Measurements from ENCODE around the gene MED22.

Gene MED22

GRCh38 chr9:133356391-133357091 is 8.6 kb upstream of the MED22 start, which contains the start of the genes SURF1 and SURF2 (continued):
- TF ChIP-seq ZBTB7A (tag by site-specific recombination; IDR thresholded peaks at IDR 0.05; ENCODE audit: low read depth) (0 out of 2 replicates have a peak, but pooled peaks have one; percentile 59), ZNF514 (tag by site-specific recombination; IDR thresholded peaks at IDR 0.05) (no peak), KLF8 (tag by site-specific recombination; IDR thresholded peaks at IDR 0.05) (peak; percentile 85; the same call in 1 of the 2 replicates), ZFHX2 (tag by site-specific recombination; conservative IDR thresholded peaks at IDR 0.05) (peak; percentile 70), ZNF501 (tag by site-specific recombination; IDR thresholded peaks at IDR 0.05) (peak; percentile 64; the same call in 1 of the 2 replicates), GLI4 (tag by site-specific recombination; IDR thresholded peaks at IDR 0.05) (0 out of 2 replicates have a peak, but pooled peaks have one; percentile 70), ZNF785 (tag by site-specific recombination; IDR thresholded peaks at IDR 0.05) (no peak), ZBTB48 (tag by site-specific recombination; IDR thresholded peaks at IDR 0.05) (peak; percentile 45; the same call in 1 of the 2 replicates), GLIS1 (tag by site-specific recombination; IDR thresholded peaks at IDR 0.05) (peak; percentile 40), ZFP37 (tag by site-specific recombination; IDR thresholded peaks at IDR 0.05) (0 out of 2 replicates have a peak, but pooled peaks have one; percentile 72), ZNF354C (tag by site-specific recombination; IDR thresholded peaks at IDR 0.05; ENCODE audit: borderline replicate concordance, low read depth) (no peak), ZNF341 (tag by site-specific recombination; IDR thresholded peaks at IDR 0.05; ENCODE audit: low read depth) (peak; percentile 40; the same call in 1 of the 2 replicates), ZBTB20 (tag by site-specific recombination; IDR thresholded peaks at IDR 0.05) (peak; percentile 58; the same call in 1 of the 2 replicates), ZBTB6 (tag by site-specific recombination; IDR thresholded peaks at IDR 0.05) (peak; percentile 96), WT1 (tag by site-specific recombination; IDR thresholded peaks at IDR 0.05) (peak; percentile 68), ZNF792 (tag by site-specific recombination; IDR thresholded peaks at IDR 0.05) (0 out of 2 replicates have a peak, but pooled peaks have one; percentile 51), ZFP69B (tag by site-specific recombination; IDR thresholded peaks at IDR 0.05) (peak; percentile 53; the same call in 1 of the 2 replicates), ZEB2 (tag by site-specific recombination; IDR thresholded peaks at IDR 0.05) (peak; percentile 46; the same call in 1 of the 2 replicates), ZSCAN16 (tag by site-specific recombination; IDR thresholded peaks at IDR 0.05) (0 out of 2 replicates have a peak, but pooled peaks have one; percentile 29), ZBTB17 (tag by site-specific recombination; IDR thresholded peaks at IDR 0.05) (peak; percentile 63), ZNF366 (tag by site-specific recombination; conservative IDR thresholded peaks at IDR 0.05) (peak; percentile 40; the same call in 1 of the 2 replicates), ZNF843 (tag by site-specific recombination; IDR thresholded peaks at IDR 0.05) (peak; percentile 40; the same call in 1 of the 2 replicates), ZNF148 (tag by site-specific recombination; IDR thresholded peaks at IDR 0.05; ENCODE audit: borderline replicate concordance) (no peak), ZXDB (tag by site-specific recombination; IDR thresholded peaks at IDR 0.05) (peak; percentile 55), ZNF391 (tag by site-specific recombination; IDR thresholded peaks at IDR 0.05; ENCODE audit: borderline replicate concordance, low read depth) (peak; percentile 80; the same call in 1 of the 2 replicates)
- TF ChIP-seq, protein P1, sequence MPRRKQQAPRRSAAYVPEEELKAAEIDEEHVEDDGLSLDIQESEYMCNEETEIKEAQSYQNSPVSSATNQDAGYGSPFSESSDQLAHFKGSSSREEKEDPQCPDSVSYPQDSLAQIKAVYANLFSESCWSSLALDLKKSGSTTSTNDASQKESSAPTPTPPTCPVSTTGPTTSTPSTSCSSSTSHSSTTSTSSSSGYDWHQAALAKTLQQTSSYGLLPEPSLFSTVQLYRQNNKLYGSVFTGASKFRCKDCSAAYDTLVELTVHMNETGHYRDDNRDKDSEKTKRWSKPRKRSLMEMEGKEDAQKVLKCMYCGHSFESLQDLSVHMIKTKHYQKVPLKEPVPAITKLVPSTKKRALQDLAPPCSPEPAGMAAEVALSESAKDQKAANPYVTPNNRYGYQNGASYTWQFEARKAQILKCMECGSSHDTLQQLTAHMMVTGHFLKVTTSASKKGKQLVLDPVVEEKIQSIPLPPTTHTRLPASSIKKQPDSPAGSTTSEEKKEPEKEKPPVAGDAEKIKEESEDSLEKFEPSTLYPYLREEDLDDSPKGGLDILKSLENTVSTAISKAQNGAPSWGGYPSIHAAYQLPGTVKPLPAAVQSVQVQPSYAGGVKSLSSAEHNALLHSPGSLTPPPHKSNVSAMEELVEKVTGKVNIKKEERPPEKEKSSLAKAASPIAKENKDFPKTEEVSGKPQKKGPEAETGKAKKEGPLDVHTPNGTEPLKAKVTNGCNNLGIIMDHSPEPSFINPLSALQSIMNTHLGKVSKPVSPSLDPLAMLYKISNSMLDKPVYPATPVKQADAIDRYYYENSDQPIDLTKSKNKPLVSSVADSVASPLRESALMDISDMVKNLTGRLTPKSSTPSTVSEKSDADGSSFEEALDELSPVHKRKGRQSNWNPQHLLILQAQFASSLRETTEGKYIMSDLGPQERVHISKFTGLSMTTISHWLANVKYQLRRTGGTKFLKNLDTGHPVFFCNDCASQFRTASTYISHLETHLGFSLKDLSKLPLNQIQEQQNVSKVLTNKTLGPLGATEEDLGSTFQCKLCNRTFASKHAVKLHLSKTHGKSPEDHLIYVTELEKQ (tag by site-specific recombination; IDR thresholded peaks at IDR 0.05; ENCODE audit: borderline replicate concordance): no peak
- TF ChIP-seq, protein P2, sequence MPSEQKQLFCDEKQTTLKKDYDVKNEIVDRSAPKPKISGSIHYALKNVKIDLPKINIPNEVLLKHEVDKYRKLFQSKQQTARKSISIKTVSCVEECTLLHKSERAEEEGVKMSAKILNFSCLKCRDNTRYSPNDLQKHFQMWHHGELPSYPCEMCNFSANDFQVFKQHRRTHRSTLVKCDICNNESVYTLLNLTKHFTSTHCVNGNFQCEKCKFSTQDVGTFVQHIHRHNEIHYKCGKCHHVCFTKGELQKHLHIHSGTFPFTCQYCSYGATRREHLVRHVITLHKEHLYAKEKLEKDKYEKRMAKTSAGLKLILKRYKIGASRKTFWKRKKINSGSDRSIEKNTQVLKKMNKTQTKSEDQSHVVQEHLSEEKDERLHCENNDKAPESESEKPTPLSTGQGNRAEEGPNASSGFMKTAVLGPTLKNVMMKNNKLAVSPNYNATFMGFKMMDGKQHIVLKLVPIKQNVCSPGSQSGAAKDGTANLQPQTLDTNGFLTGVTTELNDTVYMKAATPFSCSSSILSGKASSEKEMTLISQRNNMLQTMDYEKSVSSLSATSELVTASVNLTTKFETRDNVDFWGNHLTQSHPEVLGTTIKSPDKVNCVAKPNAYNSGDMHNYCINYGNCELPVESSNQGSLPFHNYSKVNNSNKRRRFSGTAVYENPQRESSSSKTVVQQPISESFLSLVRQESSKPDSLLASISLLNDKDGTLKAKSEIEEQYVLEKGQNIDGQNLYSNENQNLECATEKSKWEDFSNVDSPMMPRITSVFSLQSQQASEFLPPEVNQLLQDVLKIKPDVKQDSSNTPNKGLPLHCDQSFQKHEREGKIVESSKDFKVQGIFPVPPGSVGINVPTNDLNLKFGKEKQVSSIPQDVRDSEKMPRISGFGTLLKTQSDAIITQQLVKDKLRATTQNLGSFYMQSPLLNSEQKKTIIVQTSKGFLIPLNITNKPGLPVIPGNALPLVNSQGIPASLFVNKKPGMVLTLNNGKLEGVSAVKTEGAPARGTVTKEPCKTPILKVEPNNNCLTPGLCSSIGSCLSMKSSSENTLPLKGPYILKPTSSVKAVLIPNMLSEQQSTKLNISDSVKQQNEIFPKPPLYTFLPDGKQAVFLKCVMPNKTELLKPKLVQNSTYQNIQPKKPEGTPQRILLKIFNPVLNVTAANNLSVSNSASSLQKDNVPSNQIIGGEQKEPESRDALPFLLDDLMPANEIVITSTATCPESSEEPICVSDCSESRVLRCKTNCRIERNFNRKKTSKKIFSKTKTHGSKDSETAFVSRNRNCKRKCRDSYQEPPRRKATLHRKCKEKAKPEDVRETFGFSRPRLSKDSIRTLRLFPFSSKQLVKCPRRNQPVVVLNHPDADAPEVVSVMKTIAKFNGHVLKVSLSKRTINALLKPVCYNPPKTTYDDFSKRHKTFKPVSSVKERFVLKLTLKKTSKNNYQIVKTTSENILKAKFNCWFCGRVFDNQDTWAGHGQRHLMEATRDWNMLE (tag by site-specific recombination; conservative IDR thresholded peaks at IDR 0.05; ENCODE audit: low read depth): peak; percentile 45; the same call in 1 of the 2 replicates

Data from HEK293 (cell line).